HG03103 (cell line): Measurements from ENCODE around the gene IRGQ.
"Not testable (repeated sequence)": the region's sequence is repeated elsewhere in the genome, so short reads cannot be mapped to it uniquely, and the experiment has no call there.

ENCODE experiments used
- ATAC-seq: cut with Tn5 transposase; IDR thresholded peaks from one replicate; pipeline ENCODE4 v1.9.1; 2021; ENCODE audit warnings: low read depth; ENCODE audit not compliant: unreplicated experiment

Gene IRGQ

GRCh38 chr19:43595999-43596841 lies at the start of gene IRGQ, which contains the start of gene ZNF576:
Gene IRGQ, minus strand, starts transcription at chr19:43596134. Its CDS starts 796 bp downstream, at chr19:43595338.
Gene ZNF576, plus strand, starts transcription at chr19:43596595. Its CDS starts 514 bp downstream, at chr19:43597109.
- peak; percentile 71 for ATAC-seq

GRCh38 chr19:43644181-43644580 lies 48.2 kb upstream of the IRGQ start:
- no peak for ATAC-seq

DNA sequence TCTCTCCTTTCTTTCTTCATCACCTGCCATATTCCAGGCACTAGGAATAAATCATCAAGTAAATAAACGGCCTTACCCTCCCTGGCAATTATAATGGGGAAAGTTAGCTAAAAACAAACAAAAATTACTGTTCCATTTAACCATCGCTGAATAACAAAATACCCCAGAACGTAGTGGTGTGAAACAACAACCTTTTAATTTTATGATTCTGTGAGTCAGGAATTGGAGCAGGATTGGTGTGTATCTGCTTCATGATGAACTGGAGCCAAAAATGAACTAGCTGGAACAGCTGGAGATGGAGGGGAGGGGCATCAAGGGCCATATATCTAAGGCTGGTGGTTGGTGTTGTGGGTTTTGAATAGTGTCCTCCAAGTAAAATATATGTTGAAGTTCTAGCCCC lies 47.4 kb upstream of the IRGQ start:
- ATAC-seq = no peak

- no peak for ATAC-seq
These were observed 46.6 kb upstream of the IRGQ start for GRCh38 chr19:43642531-43642930.

- ATAC-seq = no peak
These were observed 45.4 kb upstream of the IRGQ start for GRCh38 chr19:43641333-43641732.

DNA sequence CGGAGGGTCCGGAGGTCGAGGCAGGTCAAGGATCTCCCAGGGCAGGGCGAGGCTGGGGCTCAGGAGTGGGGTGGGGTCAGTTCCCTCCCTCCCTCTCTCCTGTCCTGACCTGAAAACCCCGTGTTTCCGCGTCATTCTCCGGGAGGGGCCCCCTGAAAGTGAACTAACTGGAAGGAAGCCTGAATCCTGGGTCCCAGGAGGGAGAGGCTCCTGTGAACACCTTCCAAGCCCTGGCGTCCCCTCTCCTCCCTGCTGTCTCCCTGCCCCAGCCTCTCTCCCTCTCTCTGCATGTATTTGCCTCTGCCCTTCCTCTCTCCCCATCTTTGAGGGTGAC lies 44.5 kb upstream of the IRGQ start:
- no peak for ATAC-seq

DNA sequence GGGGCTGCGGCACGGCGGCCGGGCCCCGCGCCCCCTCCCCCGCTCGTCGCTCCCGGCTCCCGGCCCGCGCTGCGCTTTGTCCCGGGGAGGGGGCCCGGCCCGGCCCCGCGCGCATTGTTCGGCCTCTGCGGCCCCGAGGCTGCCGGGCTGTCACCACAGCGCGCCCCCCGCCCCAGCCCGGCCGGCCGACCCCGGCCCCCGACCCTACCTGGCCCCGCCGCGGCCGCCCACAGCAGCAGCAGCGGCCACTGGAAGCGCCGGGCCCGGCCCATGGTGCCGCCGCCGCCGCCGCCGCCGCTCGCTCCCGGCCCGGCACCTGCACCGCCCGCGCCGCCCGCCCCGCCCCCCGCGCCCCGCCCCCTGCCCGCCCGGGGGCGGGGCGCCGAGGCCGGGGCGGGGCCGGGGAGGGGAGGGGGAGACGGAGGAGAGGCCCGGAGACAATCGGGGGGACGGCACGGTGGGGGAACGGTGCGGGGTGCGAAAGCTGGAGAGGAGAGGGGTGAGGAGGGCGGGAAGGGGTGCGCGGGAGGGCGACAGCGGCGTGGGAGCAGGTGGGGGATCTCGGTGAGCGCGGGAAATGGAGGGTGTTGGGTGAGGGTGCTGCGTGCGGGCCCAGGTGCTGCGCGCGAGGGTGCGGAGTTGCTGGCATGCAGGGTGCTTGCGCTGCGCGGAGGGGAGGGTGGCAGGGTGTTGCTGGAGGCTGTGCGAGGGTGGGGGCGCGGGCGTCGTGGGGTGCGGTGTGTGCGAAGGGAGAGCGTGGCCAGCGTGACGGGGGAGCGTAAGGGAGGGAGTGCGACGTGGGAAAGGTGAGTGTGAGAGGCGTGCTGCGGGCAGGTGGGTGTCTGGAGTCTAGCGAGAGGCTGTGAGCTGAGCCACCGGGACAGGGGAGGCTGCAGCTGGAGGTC lies 43.8 kb upstream of the IRGQ start, which contains the start of gene CADM4:
TSS of gene CADM4 (minus strand) at position 332 of the 905 bp plus-strand sequence. CDS start at position 272, 60 bp downstream.
- ATAC-seq = no peak

DNA sequence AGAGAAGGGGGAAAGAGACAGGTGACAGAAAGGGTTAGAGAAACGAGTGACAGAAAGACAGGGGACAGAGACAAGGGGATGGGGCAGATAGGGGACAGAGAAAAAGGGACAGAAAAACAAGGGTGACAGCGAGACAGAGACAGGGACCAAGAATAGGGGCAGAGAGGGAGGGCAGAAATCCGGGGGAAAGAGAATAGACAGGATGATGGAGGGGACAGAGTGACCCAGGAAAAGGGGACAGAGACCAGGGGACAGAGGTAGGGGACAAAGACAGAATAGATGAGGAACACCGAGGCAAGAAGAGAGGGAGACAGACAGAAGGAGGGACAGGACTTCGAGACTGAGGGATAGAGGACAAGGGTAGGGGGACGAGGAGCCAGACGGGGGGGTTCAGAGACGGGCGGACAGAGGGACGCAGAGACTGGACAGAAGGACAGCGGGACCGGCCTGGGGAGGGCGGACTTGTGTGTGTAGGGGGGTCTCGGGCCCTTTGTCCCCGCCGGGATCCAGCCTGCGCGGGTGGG lies 43.1 kb upstream of the IRGQ start:
- ATAC-seq = no peak

DNA sequence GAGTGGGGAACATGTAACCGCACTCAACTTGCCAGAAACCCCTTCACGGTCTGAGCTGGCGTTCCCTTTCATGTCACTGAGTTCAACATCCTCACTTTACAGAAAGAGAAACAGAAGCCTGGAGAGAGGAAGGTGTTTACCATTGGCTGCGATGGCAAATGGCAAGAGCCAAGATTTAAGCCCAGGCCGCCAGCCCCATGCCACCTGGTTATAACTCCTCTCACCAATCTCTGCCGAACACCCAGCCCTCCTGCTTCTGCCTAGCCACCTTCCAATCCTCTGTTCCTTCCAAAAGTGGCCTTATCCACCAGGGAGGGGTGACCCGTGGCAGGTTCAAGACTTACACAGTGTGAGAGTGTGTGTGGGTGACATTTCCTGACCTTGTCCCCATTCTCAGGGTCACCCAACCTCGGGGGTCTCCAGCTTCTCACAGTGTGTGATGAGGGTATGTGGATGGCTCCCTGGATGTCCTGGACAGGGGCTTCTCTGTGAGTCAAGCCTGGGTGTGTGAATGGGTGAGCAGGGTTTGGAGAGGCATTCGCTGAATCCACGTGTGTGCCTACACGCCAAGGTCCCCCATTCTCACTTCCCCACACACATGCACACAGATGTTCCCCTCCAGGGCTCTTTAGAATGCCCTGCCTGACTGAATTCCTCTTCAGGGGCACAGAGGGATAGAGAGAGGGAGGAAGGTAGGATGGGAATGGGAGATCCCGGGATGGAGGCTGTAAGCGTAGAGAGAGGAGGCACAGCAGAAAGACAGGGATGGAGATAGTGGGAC lies 42.5 kb upstream of the IRGQ start:
- no peak for ATAC-seq

DNA sequence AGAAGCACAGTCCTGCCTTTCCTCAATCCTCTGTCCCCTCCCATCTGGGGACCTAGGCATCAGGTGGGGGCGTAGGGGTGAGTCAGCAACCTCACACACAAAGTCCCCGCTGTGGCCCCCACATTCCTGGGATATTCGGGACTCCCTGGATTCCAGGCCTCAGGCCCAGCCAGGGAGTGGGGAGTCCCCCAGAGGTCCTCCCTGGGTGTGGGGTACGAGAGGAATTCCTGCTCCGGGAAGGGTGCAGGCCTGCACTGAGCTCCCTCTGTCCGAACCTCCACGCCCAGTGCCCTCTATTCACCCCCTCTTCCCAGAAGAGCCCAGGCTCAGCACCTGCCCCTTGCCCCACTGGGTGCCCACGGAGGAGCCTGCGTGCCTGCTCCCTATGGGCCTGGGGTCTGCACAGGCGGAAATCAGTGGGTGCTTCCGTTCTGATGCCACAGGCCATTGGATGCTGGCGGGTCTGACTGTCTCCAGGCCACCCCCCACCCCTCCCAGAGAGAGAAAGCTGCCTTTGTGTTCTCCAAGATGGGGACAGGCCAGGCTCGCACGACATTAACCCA lies 40.3 kb upstream of the IRGQ start:
- ATAC-seq = no peak

- ATAC-seq = not testable (repeated sequence)
These were observed 39.6 kb upstream of the IRGQ start for GRCh38 chr19:43635561-43635940.

DNA sequence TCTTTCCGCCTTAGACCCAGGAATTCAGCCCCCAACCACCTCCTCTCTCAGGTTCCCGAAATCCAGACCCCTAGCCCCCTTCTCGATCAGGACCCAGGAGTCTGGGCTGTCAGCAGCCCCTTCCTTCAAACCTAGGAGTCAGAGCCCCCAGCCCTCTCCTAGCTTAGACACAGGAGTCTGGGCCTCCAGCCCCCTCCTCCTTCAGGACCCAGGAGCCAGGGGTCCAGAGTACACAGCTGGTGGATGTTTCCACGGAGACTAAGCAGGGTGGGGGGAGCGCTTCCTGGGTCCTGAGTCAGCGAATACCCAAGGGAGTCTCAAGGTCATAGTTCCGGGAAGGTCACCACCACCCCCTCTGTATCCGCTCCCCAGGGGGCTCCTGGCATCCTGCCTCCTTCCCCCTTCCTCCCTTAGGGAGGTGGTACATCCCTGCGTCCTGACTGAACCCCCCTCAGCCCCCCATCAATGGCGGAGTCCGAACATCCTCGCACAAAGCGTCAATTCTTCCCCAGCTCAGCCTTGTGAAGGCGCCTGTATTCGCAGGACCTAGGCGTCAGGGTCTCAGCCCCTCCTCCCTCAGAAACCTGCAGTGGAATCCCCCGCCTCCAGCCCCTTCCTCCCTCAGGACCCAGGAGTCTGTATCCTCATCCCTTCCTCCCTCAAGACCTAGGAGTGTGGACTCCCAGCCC lies 39.1 kb upstream of the IRGQ start:
- no peak for ATAC-seq

GRCh38 chr19:43634506-43634871 lies 38.6 kb upstream of the IRGQ start:
- ATAC-seq = no peak

- ATAC-seq = no peak
These were observed 38.1 kb upstream of the IRGQ start for GRCh38 chr19:43634068-43634467.

GRCh38 chr19:43633520-43633919 lies 37.6 kb upstream of the IRGQ start:
- no peak for ATAC-seq

- no peak for ATAC-seq
These were observed 35.6 kb upstream of the IRGQ start for GRCh38 chr19:43631491-43631890.

DNA sequence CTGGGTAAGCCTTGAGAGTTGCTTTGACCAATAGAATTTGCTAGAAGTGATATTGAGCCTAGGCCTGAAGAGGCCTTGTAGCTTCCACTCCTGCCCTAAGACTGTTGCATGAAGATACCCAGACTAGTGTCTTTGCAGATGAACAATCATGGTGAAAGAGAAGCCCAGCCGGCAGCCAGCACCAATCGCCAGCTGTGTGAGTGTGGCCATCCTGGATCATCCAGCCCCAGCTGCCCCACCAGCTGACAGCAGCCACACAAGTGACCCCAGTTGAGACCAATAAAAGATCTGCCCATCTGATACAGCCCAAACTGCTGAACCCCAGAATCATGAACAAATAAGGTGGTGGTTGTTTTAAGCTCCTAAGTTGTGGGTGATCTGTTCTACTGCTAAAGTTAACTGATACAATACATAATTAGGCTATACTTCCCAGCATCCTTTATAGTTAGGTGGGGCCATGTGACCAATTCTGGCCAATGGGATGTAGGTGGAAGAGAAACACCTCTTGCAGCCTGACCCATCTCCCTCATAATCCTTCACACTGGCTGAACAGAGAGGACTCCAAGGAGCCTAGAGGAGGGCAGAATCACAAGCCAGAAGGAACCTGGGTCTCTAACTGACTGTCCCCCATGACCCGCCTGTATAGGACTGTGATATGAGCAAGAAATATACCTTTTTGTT lies 32.9 kb upstream of the IRGQ start:
- ATAC-seq = no peak

DNA sequence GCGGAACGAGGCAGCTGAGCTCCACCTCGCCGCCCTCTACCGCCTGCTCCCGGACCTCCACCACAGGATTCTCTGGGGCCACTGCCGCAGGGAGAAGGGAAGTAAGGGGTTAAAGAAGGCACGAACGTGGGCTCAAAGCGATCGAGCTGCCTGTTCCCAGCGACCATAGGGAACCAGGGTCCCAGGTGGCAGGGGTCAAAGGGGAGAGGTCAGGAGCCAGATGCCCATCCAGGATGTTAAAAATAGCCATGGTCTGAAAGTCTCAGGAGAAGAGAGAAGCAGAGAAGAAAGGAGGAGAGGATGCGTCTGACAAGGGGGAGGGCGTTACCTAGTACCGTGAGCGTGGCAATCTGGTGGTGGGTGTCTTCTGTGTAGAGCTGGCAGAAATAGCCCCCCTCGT lies 30.9 kb upstream of the IRGQ start:
- no peak for ATAC-seq
